OCI-LY1 (cell line): Measurements from ENCODE around the gene CRYBG1.

Experiments used
- H2AFZ ChIP-seq: fragments of 200-600 bp; sonication (generic), shearing (Covaris generic); 2 replicates; pipeline ENCODE4 v1.6.0; 2014; ENCODE audit warnings: antibody characterized with exemption, mild to moderate bottlenecking, low read length
- H3F3A ChIP-seq: fragments of 200-600 bp; sonication (generic), shearing (Covaris generic); 2 replicates; pipeline ENCODE4 v1.6.0; 2014; ENCODE audit warnings: mild to moderate bottlenecking, antibody characterized with exemption, low read length, moderate library complexity; ENCODE audit not compliant: insufficient read depth
- H3K27ac ChIP-seq: fragments of 200-600 bp; sonication (generic); 2 replicates; pipeline ENCODE4 v1.5.1; 2014; ENCODE audit warnings: low read length, mixed run types, mild to moderate bottlenecking, low read depth; ENCODE audit not compliant: poor library complexity, severe bottlenecking
- H3K27me3 ChIP-seq: fragments of 200-600 bp; sonication (generic); 2 replicates; pipeline ENCODE4 v1.6.0; 2014; ENCODE audit warnings: antibody characterized with exemption, mild to moderate bottlenecking, low read length, moderate library complexity; ENCODE audit not compliant: insufficient read depth
- H3K36me3 ChIP-seq: fragments of 200-600 bp; sonication (generic); 2 replicates; pipeline ENCODE4 v1.6.1; 2014; ENCODE audit warnings: mild to moderate bottlenecking, antibody characterized with exemption, low read length, moderate library complexity, mixed read lengths; ENCODE audit not compliant: insufficient read depth
- H3K4me1 ChIP-seq: fragments of 200-600 bp; sonication (generic); 2 replicates; pipeline ENCODE4 v1.5.1; 2014; ENCODE audit warnings: mild to moderate bottlenecking, low read length, moderate library complexity; ENCODE audit not compliant: insufficient read depth, severe bottlenecking
- H3K4me2 ChIP-seq: fragments of 200-600 bp; sonication (generic), shearing (Covaris generic); 2 replicates; pipeline ENCODE4 v1.6.1; 2014; ENCODE audit warnings: low read length
- H3K4me3 ChIP-seq: fragments of 200-600 bp; sonication (generic); 2 replicates; pipeline ENCODE4 v1.5.1; 2014; ENCODE audit warnings: low read length, low read depth, mild to moderate bottlenecking, mixed read lengths; ENCODE audit not compliant: poor library complexity, severe bottlenecking
- H3K79me2 ChIP-seq: fragments of 200-600 bp; shearing (Covaris generic); 2 replicates; pipeline ENCODE4 v1.6.1; 2016; ENCODE audit warnings: mixed run types, low read length, mixed read lengths; ENCODE audit not compliant: insufficient read depth
- H3K9ac ChIP-seq: fragments of 200-600 bp; sonication (generic), shearing (Covaris generic); 2 replicates; pipeline ENCODE4 v1.6.1; 2014; ENCODE audit warnings: mild to moderate bottlenecking, low read length, mixed read lengths
- H3K9me2 ChIP-seq: fragments of 200-600 bp; sonication (generic), shearing (Covaris generic); 2 replicates; pipeline ENCODE4 v1.6.1; 2014; ENCODE audit warnings: low read depth, mild to moderate bottlenecking, low read length, mixed read lengths
- H3K9me3 ChIP-seq: fragments of 200-600 bp; shearing (Covaris generic); 2 replicates; pipeline ENCODE4 v1.6.1; 2014; ENCODE audit warnings: low read length, mixed read lengths
- H4K20me1 ChIP-seq: fragments of 200-600 bp; sonication (generic), shearing (Covaris generic); 2 replicates; pipeline ENCODE4 v1.6.0; 2016; ENCODE audit warnings: mild to moderate bottlenecking, low read length; ENCODE audit not compliant: insufficient read depth
- EZH2 ChIP-seq: fragments of 200-600 bp; sonication (generic), shearing (Covaris generic); IDR thresholded peaks from 2 replicates; pipeline ENCODE4 v1.8.0; 2017; ENCODE audit warnings: borderline replicate concordance, mixed run types, mild to moderate bottlenecking, antibody characterized with exemption, low read length, moderate library complexity, mixed read lengths
- TF ChIP-seq, protein P1 (sequence below): fragments of 200-600 bp; sonication (generic), shearing (Covaris generic); IDR thresholded peaks from 2 replicates; pipeline ENCODE4 v1.5.1; 2017; ENCODE audit warnings: mild to moderate bottlenecking, antibody characterized with exemption, low read length, moderate library complexity, mixed read lengths

The CRYBG1 gene

DNA sequence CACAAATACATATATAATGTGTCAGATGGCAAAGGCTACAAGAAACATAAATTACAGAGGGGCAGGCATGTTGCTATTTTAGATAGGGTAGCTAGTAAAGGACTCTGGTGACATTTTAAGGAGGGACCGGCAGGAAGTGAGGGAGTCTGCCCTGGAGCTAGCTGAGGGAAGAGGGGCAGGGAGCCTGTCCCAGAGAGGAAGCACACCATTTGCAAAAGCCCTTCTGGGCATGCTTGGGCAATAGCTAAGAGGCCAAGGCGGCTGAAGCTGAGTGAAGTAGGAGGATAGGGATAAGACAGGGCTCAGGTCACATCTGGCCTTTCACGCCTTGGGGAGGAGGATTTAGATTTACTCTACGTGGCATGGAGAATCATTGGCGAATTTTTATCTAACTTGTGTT, 172.5 kb downstream of the CRYBG1 start:
- Histone ChIP-seq H3K4me1 (peaks cover 5% of the 10 kb centered on the region), H3K4me3 (no peak overlapping the region), H3K9me3 (no peaks in the 10 kb centered on the region), H3K27me3 (no peaks in the 10 kb centered on the region), H3K9ac (no peak overlapping the region), H3K4me2 (no peak overlapping the region), H3K27ac (no peak overlapping the region), H3K79me2 (no peaks in the 10 kb centered on the region), H3K36me3 (peaks cover 62% of the 10 kb centered on the region), H3K9me2 (no peaks in the 10 kb centered on the region), H3F3A (no peaks in the 10 kb centered on the region), H2AFZ (no peak overlapping the region), H4K20me1 (no peaks in the 10 kb centered on the region)
- TF ChIP-seq, protein P1, sequence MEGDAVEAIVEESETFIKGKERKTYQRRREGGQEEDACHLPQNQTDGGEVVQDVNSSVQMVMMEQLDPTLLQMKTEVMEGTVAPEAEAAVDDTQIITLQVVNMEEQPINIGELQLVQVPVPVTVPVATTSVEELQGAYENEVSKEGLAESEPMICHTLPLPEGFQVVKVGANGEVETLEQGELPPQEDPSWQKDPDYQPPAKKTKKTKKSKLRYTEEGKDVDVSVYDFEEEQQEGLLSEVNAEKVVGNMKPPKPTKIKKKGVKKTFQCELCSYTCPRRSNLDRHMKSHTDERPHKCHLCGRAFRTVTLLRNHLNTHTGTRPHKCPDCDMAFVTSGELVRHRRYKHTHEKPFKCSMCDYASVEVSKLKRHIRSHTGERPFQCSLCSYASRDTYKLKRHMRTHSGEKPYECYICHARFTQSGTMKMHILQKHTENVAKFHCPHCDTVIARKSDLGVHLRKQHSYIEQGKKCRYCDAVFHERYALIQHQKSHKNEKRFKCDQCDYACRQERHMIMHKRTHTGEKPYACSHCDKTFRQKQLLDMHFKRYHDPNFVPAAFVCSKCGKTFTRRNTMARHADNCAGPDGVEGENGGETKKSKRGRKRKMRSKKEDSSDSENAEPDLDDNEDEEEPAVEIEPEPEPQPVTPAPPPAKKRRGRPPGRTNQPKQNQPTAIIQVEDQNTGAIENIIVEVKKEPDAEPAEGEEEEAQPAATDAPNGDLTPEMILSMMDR, result no peak
- TF ChIP-seq EZH2, result no peak

GRCh38 chr6:106534004-106534403, 173.5 kb downstream of the CRYBG1 start:
- H3K4me2 ChIP-seq, result no peak overlapping the region
- no peak overlapping the region for H3K9ac ChIP-seq
- H2AFZ ChIP-seq, result no peak overlapping the region
- no peaks in the 10 kb centered on the region for H3K9me2 ChIP-seq
- H3K36me3 ChIP-seq, result peaks cover 62% of the 10 kb centered on the region
- H3K4me3 ChIP-seq, result no peak overlapping the region
- H3F3A ChIP-seq, result no peaks in the 10 kb centered on the region
- H3K27ac ChIP-seq, result no peak overlapping the region
- peaks cover 5% of the 10 kb centered on the region for H3K4me1 ChIP-seq
- no peaks in the 10 kb centered on the region for H3K79me2 ChIP-seq
- H3K27me3 ChIP-seq, result no peaks in the 10 kb centered on the region
- TF ChIP-seq, protein P1, result no peak
- no peak for TF ChIP-seq EZH2
- H4K20me1 ChIP-seq, result no peaks in the 10 kb centered on the region
- H3K9me3 ChIP-seq, result no peaks in the 10 kb centered on the region

DNA sequence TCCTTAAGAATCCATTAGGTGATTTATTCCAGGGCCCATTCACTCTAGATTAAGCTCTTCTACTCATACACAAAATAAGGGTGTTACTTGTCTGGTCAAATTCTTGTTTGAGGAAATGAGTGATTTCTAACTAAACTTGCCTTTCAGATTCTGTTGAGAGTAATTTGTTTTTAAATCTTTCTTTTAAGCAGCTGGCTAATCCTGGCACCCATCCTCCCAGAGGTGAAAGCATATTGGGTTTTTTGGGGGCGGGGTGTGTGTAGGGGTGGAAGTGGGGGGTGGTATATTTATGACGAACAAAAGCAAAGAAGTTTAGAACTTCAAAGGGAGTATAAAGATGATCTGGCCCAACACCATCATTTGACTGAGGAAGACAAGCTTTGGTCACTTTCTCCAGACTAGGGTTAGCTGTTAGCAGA, 174.1 kb downstream of the CRYBG1 start:
- H4K20me1 ChIP-seq, result no peaks in the 10 kb centered on the region
- no peak overlapping the region for H3K27ac ChIP-seq
- no peaks in the 10 kb centered on the region for H3K27me3 ChIP-seq
- TF ChIP-seq, protein P1, result no peak
- H3K9me3 ChIP-seq, result no peaks in the 10 kb centered on the region
- H3K9ac ChIP-seq, result no peak overlapping the region
- no peak overlapping the region for H3K4me2 ChIP-seq
- H3K4me1 ChIP-seq, result peaks cover 5% of the 10 kb centered on the region
- no peaks in the 10 kb centered on the region for H3F3A ChIP-seq
- no peaks in the 10 kb centered on the region for H3K9me2 ChIP-seq
- H3K36me3 ChIP-seq, result peaks cover 57% of the 10 kb centered on the region
- no peaks in the 10 kb centered on the region for H3K79me2 ChIP-seq
- no peak overlapping the region for H2AFZ ChIP-seq
- no peak overlapping the region for H3K4me3 ChIP-seq
